ENCODE measurements around the gene C9orf50.

DNA sequence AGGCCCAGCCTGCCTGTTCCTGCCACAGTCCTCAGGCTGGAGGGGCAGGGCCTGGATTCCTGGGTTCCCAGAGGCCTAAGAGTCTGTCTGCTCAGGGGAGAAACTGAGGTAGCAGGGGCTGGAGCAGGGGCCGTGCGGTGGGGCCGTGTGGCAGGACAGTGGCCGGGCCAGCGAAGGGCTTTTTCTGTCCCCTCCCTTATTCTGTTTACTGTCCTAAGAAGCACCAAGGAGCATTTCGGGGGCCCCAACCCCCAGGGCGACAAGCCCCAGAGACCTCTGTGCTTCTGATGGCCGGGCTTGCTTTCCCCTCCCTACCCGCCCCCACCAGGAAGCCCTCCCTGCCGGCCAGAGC is 27.8 kb upstream of the C9orf50 start:
- TF ChIP-seq EZH2phosphoT487 (conservative IDR thresholded peaks at IDR 0.05; ENCODE audit: low read length), result no peak
- TF ChIP-seq, protein P1, sequence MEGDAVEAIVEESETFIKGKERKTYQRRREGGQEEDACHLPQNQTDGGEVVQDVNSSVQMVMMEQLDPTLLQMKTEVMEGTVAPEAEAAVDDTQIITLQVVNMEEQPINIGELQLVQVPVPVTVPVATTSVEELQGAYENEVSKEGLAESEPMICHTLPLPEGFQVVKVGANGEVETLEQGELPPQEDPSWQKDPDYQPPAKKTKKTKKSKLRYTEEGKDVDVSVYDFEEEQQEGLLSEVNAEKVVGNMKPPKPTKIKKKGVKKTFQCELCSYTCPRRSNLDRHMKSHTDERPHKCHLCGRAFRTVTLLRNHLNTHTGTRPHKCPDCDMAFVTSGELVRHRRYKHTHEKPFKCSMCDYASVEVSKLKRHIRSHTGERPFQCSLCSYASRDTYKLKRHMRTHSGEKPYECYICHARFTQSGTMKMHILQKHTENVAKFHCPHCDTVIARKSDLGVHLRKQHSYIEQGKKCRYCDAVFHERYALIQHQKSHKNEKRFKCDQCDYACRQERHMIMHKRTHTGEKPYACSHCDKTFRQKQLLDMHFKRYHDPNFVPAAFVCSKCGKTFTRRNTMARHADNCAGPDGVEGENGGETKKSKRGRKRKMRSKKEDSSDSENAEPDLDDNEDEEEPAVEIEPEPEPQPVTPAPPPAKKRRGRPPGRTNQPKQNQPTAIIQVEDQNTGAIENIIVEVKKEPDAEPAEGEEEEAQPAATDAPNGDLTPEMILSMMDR (IDR thresholded peaks at IDR 0.05; ENCODE audit: insufficient read depth, low read length, poor library complexity, severe bottlenecking), result no peak

Data from SU-DHL-6 (cell line).